Activated CD8-positive, alpha-beta memory T cell treated with anti-CD3 and anti-CD28 coated beads for 36 hours (primary cell): ENCODE measurements around the gene MVP. TPM values are rescaled to one million over a fixed set of nuclear protein-coding genes. Genes with fewer than 3 reads are reported as not detected.

Source experiments
- CTCF ChIA-PET: fragments of 350-600 bp; sonication (Branson Sonifier 250); formaldehyde crosslinking; loops from one replicate; lab custom pipeline; 2021; ENCODE audit warnings: antibody characterized with exemption; lab: Charles Lee
- POLR2A ChIA-PET: fragments of 350-600 bp; sonication (Branson Sonifier 250); formaldehyde crosslinking; loops from one replicate; lab custom pipeline; 2021; ENCODE audit warnings: antibody characterized with exemption; lab: Charles Lee
- total RNA-seq, 2 experiments: library from RNA; stranded (reverse); gene quantifications; one replicate each; pipeline ENCODE4 v1.2.3, GENCODE V29; 2021

The MVP gene
- total RNA-seq, 2 experiments from 2014 or later: 42.2 to 46.0 TPM

- ChIA-PET CTCF (no interaction called here), POLR2A (no interaction called here)
Observed at GRCh38 chr16:29873319-29873718, 53.1 kb downstream of the MVP start.

- ChIA-PET CTCF (interaction anchor here (0.7 kb wide), 1 partner anchor 183 kb away, joined by 3 read pairs; no protein-coding TSS in a partner anchor), POLR2A (interaction anchor here (0.7 kb wide), 1 partner anchor 23 kb away, joined by 4 read pairs; no protein-coding TSS in a partner anchor)
Observed at GRCh38 chr16:29875206-29875605, 54.9 kb downstream of the MVP start.

- POLR2A ChIA-PET: no interaction called here
- CTCF ChIA-PET: interaction anchor here (0.6 to 2.2 kb wide), 3 partner anchors 28 to 156 kb away, joined by 3 to 6 read pairs (median 3); no protein-coding TSS in a partner anchor
Observed at GRCh38 chr16:29876217-29876593, 55.9 kb downstream of the MVP start.

- CTCF ChIA-PET: interaction anchor here (1.2 to 2.2 kb wide), 2 partner anchors 28 to 155 kb away, joined by 3 to 6 read pairs; no protein-coding TSS in a partner anchor
Observed at GRCh38 chr16:29876594-29877249, 56.5 kb downstream of the MVP start.

DNA sequence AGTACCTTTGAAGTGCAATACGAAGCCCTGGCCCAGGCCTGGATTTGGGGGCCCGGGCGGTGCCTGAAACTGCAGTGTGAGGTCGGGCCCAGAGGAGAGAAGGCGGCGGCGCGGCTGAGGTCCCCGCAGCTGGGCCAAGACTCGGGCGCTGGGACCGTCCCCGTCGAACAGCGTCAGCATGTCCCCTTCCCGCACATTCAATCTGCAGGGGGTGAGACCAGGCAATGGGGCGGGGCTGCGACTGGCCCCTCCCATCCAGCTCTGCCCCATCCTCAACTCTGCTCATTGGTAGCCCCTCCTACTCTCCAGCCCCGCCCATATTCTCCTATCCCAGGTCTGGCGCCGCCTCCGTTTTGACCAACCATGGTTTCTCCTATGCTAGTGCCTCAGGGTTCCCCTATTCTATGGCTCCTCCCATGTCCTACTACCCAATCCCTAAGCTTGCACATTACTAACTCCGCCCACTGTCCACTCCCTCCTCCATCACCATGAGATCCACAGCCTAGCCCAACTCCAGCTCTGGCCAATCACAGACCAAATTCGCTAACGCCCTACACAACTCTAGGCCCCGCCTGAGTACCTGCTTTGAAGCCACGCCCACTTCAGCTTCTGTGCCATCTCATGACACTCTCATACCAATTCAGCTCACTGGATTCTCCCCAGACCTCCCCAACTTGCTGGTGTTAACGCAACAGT is 57.2 kb downstream of the MVP start:
- ChIA-PET POLR2A (interaction anchor here (0.6 kb wide), 1 partner anchor 52 kb away, joined by 9 read pairs; no protein-coding TSS in a partner anchor), CTCF (interaction anchor here (0.5 to 2.2 kb wide), 3 partner anchors 29 to 154 kb away, joined by 3 to 6 read pairs (median 3); no protein-coding TSS in a partner anchor)

More at GRCh38 chr16:29876594-29877249, 56.5 kb downstream of the MVP start:
- POLR2A ChIA-PET: no interaction called here

GRCh38 chr16:29878172-29878571 is 57.9 kb downstream of the MVP start:
- ChIA-PET CTCF (interaction anchor here (0.5 to 2.2 kb wide), 3 partner anchors 30 to 154 kb away, joined by 3 to 6 read pairs (median 3); no protein-coding TSS in a partner anchor), POLR2A (interaction anchor here (0.6 kb wide), 1 partner anchor 51 kb away, joined by 9 read pairs; no protein-coding TSS in a partner anchor)

DNA sequence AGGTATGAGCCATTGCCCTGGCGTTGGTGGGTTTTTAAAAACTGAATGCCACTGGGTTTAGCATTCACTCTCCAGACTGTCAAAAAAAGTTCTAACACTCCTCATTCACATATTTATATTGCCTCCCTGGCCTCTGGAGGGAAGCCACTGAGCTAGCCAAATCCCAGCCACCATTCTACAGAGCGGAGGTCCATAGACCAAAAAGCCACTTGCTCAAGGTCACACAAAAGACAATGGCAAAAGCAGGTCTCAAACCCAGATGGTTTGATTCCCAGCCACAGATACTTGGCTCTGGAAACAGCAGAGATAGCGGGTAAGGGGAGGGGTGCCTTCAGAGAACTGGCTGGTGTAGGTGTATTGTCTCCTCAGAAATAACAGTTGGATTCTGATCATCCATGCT is 60.8 kb downstream of the MVP start:
- CTCF ChIA-PET: interaction anchor here (0.5 kb wide), 1 partner anchor 56 kb away, joined by 4 read pairs; no protein-coding TSS in a partner anchor

DNA sequence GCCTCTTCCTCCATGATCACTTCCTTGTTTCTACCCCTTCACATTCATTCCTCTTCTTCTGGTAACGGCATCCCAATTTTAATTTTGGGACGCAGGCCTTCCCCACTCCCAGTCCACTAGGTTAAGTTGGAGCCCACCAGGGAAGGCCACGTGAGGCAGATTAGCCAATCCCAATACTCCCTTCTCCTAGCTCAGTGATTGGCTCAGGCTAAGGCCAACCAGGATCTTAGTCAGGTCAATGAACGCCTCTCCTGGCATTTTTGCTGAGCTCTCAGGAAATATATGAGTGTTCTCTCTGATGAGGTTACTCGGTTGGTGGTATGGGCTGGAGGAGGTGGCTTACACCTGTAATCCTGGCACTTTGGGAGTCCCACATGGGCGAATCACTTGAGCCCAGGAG is 63.7 kb downstream of the MVP start:
- POLR2A ChIA-PET: no interaction called here
- CTCF ChIA-PET: no interaction called here

More for the DNA sequence above, 60.8 kb downstream of the MVP start:
- POLR2A ChIA-PET: no interaction called here

DNA sequence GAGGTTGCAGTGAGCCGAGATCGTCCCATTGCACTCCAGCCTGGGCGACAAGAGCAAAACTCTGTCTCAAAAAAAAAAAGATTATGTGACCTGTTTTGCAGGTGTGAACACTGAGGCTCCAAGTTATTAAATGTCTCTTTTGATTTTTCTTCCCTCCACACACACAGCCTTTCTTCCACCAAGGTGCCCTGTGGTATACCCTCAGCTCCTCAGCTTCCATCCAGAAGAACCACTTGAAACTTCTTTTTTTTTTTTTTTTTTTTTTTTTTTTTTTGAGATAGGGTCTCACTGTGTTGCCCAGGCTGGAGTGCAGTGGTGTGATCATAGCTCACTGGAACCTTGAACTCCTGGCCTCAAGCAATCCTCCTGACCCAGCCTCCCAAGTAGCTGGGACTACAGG is 69.1 kb downstream of the MVP start:
- CTCF ChIA-PET: interaction anchor here (0.5 kb wide), 1 partner anchor 49 kb away, joined by 5 read pairs; no protein-coding TSS in a partner anchor
- POLR2A ChIA-PET: interaction anchor here (0.6 kb wide), 1 partner anchor 213 kb away, joined by 10 read pairs; no protein-coding TSS in a partner anchor

GRCh38 chr16:29891525-29892457 is 71.5 kb downstream of the MVP start:
- POLR2A ChIA-PET: no interaction called here
- CTCF ChIA-PET: interaction anchor here (0.6 kb wide), 1 partner anchor 255 kb away, joined by 3 read pairs; no protein-coding TSS in a partner anchor

GRCh38 chr16:29892458-29892813 is 72.2 kb downstream of the MVP start:
- POLR2A ChIA-PET: no interaction called here
- CTCF ChIA-PET: no interaction called here

DNA sequence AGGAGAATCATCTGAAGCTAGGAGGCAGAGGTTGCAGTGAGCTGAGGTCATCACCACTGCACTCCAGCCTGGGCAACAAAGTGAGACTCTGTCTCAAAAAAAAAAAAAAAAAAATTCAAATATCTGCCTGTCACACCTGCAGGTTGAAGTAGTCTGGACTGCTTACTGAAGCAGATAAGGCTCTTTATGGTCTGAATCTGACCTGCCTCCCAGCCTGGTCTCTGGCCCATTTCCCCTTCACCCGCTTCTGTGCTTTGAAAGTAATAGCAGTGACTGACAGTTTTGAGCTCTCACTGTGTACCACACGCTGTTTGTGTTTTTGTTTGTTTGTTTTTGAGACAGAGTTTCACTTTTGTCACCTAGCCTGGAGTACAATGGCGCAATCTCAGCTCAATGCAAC is 73.3 kb downstream of the MVP start:
- ChIA-PET POLR2A (no interaction called here), CTCF (interaction anchor here (0.6 kb wide), 1 partner anchor 1082 kb away, joined by 3 read pairs; no protein-coding TSS in a partner anchor)

DNA sequence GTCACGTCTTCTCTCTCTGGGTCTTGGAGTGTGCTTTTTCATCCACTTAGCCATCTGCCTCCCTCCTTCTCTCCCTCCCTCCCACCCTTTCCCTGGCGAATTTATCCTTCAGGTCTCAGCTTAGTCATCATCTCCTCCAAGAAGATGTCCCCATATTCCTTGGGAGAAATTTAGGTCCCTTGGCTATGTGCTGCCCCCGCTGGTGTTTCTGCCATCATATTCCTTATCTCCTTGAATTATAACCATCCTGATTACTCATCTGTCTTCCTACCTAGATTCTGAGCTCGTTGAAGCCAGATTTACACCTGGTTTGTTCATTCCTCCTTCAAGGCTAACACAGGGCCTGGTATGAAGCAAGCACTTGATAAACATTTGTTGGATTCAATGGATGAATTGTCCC is 74.1 kb downstream of the MVP start:
- ChIA-PET CTCF (interaction anchor here (0.6 kb wide), 1 partner anchor 1082 kb away, joined by 3 read pairs; no protein-coding TSS in a partner anchor), POLR2A (no interaction called here)

DNA sequence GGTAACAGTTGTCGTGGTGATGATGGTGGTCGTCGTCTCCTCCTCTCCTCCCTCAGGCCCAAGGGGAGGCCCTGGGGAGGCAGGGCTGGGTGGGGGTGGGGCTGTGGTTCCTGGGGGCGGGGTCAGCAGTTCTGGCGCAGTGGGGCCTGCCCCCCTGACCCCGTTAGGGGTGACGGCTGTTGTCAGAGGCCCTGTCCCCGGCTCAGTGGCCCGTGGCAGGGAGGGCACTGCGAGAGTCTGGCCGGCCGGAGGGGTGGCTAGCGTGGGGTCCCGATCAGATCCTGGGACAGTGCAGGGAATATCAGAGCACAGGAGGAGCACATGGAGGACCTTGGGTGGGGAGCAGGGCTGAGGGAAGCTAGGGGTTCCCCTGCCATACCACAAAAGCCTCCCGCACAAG is 76.6 kb downstream of the MVP start:
- ChIA-PET CTCF (no interaction called here), POLR2A (no interaction called here)

GRCh38 chr16:29897333-29897732 is 77.1 kb downstream of the MVP start:
- POLR2A ChIA-PET: no interaction called here
- CTCF ChIA-PET: no interaction called here
